ENCODE measurements around the gene POMT1.

Gene POMT1

GRCh38 chr9:131555841-131556673 is 53.3 kb downstream of the POMT1 start:
- H3K4me2 ChIP-seq (ENCODE audit: low read length), result no peak overlapping the region
- H3K9me3 ChIP-seq (ENCODE audit: control insufficient read depth, insufficient read depth, low read length), result peaks cover 5% of the 10 kb centered on the region; the same call in 1 of the 2 replicates
- no peaks in the 10 kb centered on the region for H3F3A ChIP-seq (ENCODE audit: control insufficient read depth, insufficient read depth)
- no peak for TF ChIP-seq CTCF (IDR thresholded peaks at IDR 0.05; ENCODE audit: low read depth, low read length, poor library complexity, severe bottlenecking)
- TF ChIP-seq EZH2phosphoT487 (IDR thresholded peaks at IDR 0.05; ENCODE audit: borderline replicate concordance, low read length), result no peak
- H4K20me1 ChIP-seq (ENCODE audit: control insufficient read depth, insufficient read depth, low read depth, low read length), result no peaks in the 10 kb centered on the region
- H3K4me1 ChIP-seq (ENCODE audit: control insufficient read depth, low read length), result no peaks in the 10 kb centered on the region
- no peaks in the 10 kb centered on the region for H3K27me3 ChIP-seq (ENCODE audit: control insufficient read depth, low read length)
- no peaks in the 10 kb centered on the region for H3K9me2 ChIP-seq (replicated peaks; ENCODE audit: control insufficient read depth, low read length)
- H3K79me2 ChIP-seq (ENCODE audit: control insufficient read depth, low read length), result no peaks in the 10 kb centered on the region
- H3K36me3 ChIP-seq (ENCODE audit: control insufficient read depth, low read length), result no peaks in the 10 kb centered on the region
- H3K4me3 ChIP-seq (ENCODE audit: low read length), result no peak overlapping the region
- H3K27ac ChIP-seq (ENCODE audit: low read depth, low read length), result no peak overlapping the region

- Histone ChIP-seq H3K4me3 (ENCODE audit: low read length) (no peak overlapping the region), H3K27me3 (ENCODE audit: control insufficient read depth, low read length) (no peaks in the 10 kb centered on the region), H4K20me1 (ENCODE audit: control insufficient read depth, insufficient read depth, low read depth, low read length) (no peaks in the 10 kb centered on the region), H3K36me3 (ENCODE audit: control insufficient read depth, low read length) (no peaks in the 10 kb centered on the region), H3K9me3 (ENCODE audit: control insufficient read depth, insufficient read depth, low read length) (peaks cover 10% of the 10 kb centered on the region; the same call in 1 of the 2 replicates), H3K4me1 (ENCODE audit: control insufficient read depth, low read length) (no peaks in the 10 kb centered on the region), H3K4me2 (ENCODE audit: low read length) (no peak overlapping the region), H3K27ac (ENCODE audit: low read depth, low read length) (no peak overlapping the region), H3K9me2 (replicated peaks; ENCODE audit: control insufficient read depth, low read length) (no peaks in the 10 kb centered on the region), H3F3A (ENCODE audit: control insufficient read depth, insufficient read depth) (no peaks in the 10 kb centered on the region), H3K79me2 (ENCODE audit: control insufficient read depth, low read length) (no peaks in the 10 kb centered on the region)
- TF ChIP-seq CTCF (IDR thresholded peaks at IDR 0.05; ENCODE audit: low read depth, low read length, poor library complexity, severe bottlenecking) (no peak), EZH2phosphoT487 (IDR thresholded peaks at IDR 0.05; ENCODE audit: borderline replicate concordance, low read length) (no peak)
Measured at GRCh38 chr9:131557855-131558548, 55.3 kb downstream of the POMT1 start.

DNA sequence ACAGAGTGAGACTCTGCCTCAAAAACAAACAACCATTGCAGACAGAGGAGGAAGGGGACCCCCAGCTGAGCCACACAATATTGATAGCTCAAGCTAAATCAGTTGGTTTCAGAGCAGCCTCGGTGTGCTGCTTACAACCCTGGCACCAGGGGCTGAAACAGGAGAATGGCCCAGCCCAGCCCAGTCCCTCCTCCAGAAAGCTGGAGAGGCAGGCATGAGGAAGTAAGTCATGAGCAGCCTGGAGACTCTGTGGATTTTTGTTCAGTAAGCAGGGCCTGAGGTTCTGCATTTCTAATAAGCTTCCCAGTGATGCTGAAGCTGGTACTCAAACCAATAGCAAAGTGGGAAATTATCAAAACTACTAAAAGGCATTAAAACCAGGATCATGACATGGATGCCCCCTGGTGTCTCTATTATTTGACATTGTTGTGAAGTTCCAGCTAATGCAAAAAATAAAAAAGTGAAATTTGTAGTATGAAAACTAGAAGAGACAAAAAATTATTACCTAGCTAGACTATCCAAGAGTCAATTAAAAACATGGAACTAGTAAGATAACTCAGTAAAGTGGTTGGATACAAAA is 56.8 kb downstream of the POMT1 start:
- H4K20me1 ChIP-seq (ENCODE audit: control insufficient read depth, insufficient read depth, low read depth, low read length), result no peaks in the 10 kb centered on the region
- H3K79me2 ChIP-seq (ENCODE audit: control insufficient read depth, low read length), result no peaks in the 10 kb centered on the region
- no peak overlapping the region for H3K4me3 ChIP-seq (ENCODE audit: low read length)
- H3K27me3 ChIP-seq (ENCODE audit: control insufficient read depth, low read length), result no peaks in the 10 kb centered on the region
- no peaks in the 10 kb centered on the region for H3F3A ChIP-seq (ENCODE audit: control insufficient read depth, insufficient read depth)
- H3K27ac ChIP-seq (ENCODE audit: low read depth, low read length), result no peak overlapping the region
- no peak for TF ChIP-seq CTCF (IDR thresholded peaks at IDR 0.05; ENCODE audit: low read depth, low read length, poor library complexity, severe bottlenecking)
- TF ChIP-seq EZH2phosphoT487 (IDR thresholded peaks at IDR 0.05; ENCODE audit: borderline replicate concordance, low read length), result no peak
- H3K9me2 ChIP-seq (replicated peaks; ENCODE audit: control insufficient read depth, low read length), result no peaks in the 10 kb centered on the region
- peaks cover 10% of the 10 kb centered on the region; the same call in 1 of the 2 replicates for H3K9me3 ChIP-seq (ENCODE audit: control insufficient read depth, insufficient read depth, low read length)
- H3K4me2 ChIP-seq (ENCODE audit: low read length), result no peak overlapping the region
- H3K36me3 ChIP-seq (ENCODE audit: control insufficient read depth, low read length), result no peaks in the 10 kb centered on the region
- no peaks in the 10 kb centered on the region for H3K4me1 ChIP-seq (ENCODE audit: control insufficient read depth, low read length)

Measured in DOHH2 (cell line).